ENCODE data around the gene BDKRB2. TPM values are rescaled to one million over a fixed set of nuclear protein-coding genes. Genes with fewer than 3 reads are reported as not detected.

Gene BDKRB2
- total and polyA plus RNA-seq, 2 of the 8 experiments (the other 6 are each of a cell fraction or from before 2014, with no cell fraction given) = 0.13 to 0.21 TPM

- no peak overlapping the region for H3K4me3 ChIP-seq (ENCODE audit: extremely low read depth in 1 of 4, insufficient read depth in 2 of 4, low read depth in 3 of 4, low read length in 4 of 4)
- H3K27ac ChIP-seq (ENCODE audit: low read depth, low read length) = no peak overlapping the region
- no peak overlapping the region for H2BK120ac ChIP-seq (replicated peaks; ENCODE audit: low read depth, low read length)
- H2BK15ac ChIP-seq (ENCODE audit: low read length) = no peak overlapping the region
- 0 out of 2 replicates have a peak, but pooled peaks cover 2% of the 10 kb centered on the region for H3K23me2 ChIP-seq (ENCODE audit: low read depth, low read length)
- no peak overlapping the region for H3K23ac ChIP-seq (ENCODE audit: insufficient read length)
- H3K4ac ChIP-seq (replicated peaks; ENCODE audit: insufficient read length, low read depth, low read length) = no peak overlapping the region
- no peaks in the 10 kb centered on the region for H3K27me3 ChIP-seq (replicated peaks in 1 of 4; ENCODE audit: control insufficient read depth in 3 of 4, extremely low read depth in 1 of 4, insufficient read depth in 3 of 4, low read length in 3 of 4)
- ChIA-PET POLR2A (ENCODE audit: partially characterized antibody) (no interaction called here), CTCF (ENCODE audit: partially characterized antibody) (interaction anchor here (1.0 kb wide), 1 partner anchor 25 kb away, joined by 3 read pairs; no protein-coding TSS in a partner anchor)
- no peak overlapping the region for H2AK5ac ChIP-seq (ENCODE audit: low read depth, low read length)
- DNase-seq (ENCODE audit: low read depth in 1 of 2, low spot score in 2 of 2) = no peak
- H3K9ac ChIP-seq (replicated peaks in 1 of 4; ENCODE audit: extremely low read depth in 1 of 4, low read depth in 3 of 4, low read length in 3 of 4) = no peak overlapping the region
- no peak overlapping the region for H4K91ac ChIP-seq (replicated peaks; ENCODE audit: insufficient read length, low read length)
- H4K8ac ChIP-seq (ENCODE audit: extremely low read depth, insufficient read depth, low read length) = no peak overlapping the region
- H4K20me1 ChIP-seq (replicated peaks in 1 of 2; ENCODE audit: control insufficient read depth in 1 of 2, insufficient read depth in 2 of 2, low read length in 2 of 2) = no peaks in the 10 kb centered on the region
- no peaks in the 10 kb centered on the region for H3K79me2 ChIP-seq (ENCODE audit: control insufficient read depth in 1 of 2, insufficient read depth in 2 of 2, low read length in 2 of 2)
- H2AFZ ChIP-seq (ENCODE audit: low read length) = no peak overlapping the region
- no peak overlapping the region for H2BK5ac ChIP-seq (ENCODE audit: low read depth, low read length)
- 88% methylated on average over 9 of the region's 9 CpGs; no CpG with 5 or more reads in 1 of the 2 experiments for WGBS, 2 experiments (ENCODE audit: extremely low coverage in 1 of 2, insufficient coverage in 1 of 2, insufficient read length in 1 of 2, insufficient replicate concordance in 2 of 2, low coverage in 1 of 2, low lambda C conversion rate in 2 of 2, missing lambda C conversion rate in 1 of 2)
- no peaks in the 10 kb centered on the region for H3K36me3 ChIP-seq (ENCODE audit: control insufficient read depth in 2 of 4, insufficient read depth in 4 of 4, low read length in 3 of 4)
- H3K4me2 ChIP-seq (ENCODE audit: insufficient read depth in 1 of 2, low read depth in 2 of 2, low read length in 2 of 2) = no peak overlapping the region
- no peak overlapping the region for H2BK12ac ChIP-seq (ENCODE audit: low read depth, low read length)
- H3K18ac ChIP-seq (ENCODE audit: extremely low read depth, low read length) = no peak overlapping the region
- H3K79me1 ChIP-seq (ENCODE audit: low read depth, low read length) = no peaks in the 10 kb centered on the region
- H3K14ac ChIP-seq (ENCODE audit: insufficient read length) = no peak overlapping the region
- no peak overlapping the region for H3K56ac ChIP-seq (replicated peaks; ENCODE audit: insufficient read length, low read depth, low read length)
- H3K4me1 ChIP-seq (replicated peaks in 1 of 4; ENCODE audit: control insufficient read depth in 3 of 4, insufficient read depth in 4 of 4, low read length in 3 of 4) = peaks cover 0 to 5% (median 0%) of the 10 kb centered on the region in 4 experiments; a peak in 1 of 7 replicates
- H3K9me3 ChIP-seq (ENCODE audit: insufficient read depth in 2 of 2, low read depth in 1 of 2, low read length in 1 of 2) = peaks cover 3 to 16% of the 10 kb centered on the region in 2 experiments; a peak in 3 of 4 replicates
- H2BK20ac ChIP-seq (ENCODE audit: low read length) = 0 out of 2 replicates have a peak overlapping the region, but pooled peaks have one; percentile 40
- H4K5ac ChIP-seq (ENCODE audit: insufficient read length, low read depth, low read length) = no peak overlapping the region
- no peak for FAIRE-seq
- TF ChIP-seq ASH2L (IDR thresholded peaks at IDR 0.05; ENCODE audit: low read length) (no peak), KDM4A (IDR thresholded peaks at IDR 0.05; ENCODE audit: low read depth, low read length, severe bottlenecking) (no peak), SP2 (IDR thresholded peaks at IDR 0.05; ENCODE audit: low read length) (no peak), CEBPB (IDR thresholded peaks at IDR 0.05; ENCODE audit: low read depth, low read length) (no peak), POLR2A (IDR thresholded peaks at IDR 0.05; ENCODE audit: control extremely low read depth in 1 of 2, low read depth in 2 of 2, low read length in 2 of 2) (no peak), TBP (IDR thresholded peaks at IDR 0.05; ENCODE audit: low read depth, low read length) (no peak), RFX5 (IDR thresholded peaks at IDR 0.05; ENCODE audit: borderline replicate concordance, low read depth, low read length) (no peak), FOSL1 (IDR thresholded peaks at IDR 0.05; ENCODE audit: insufficient read depth, low read depth, low read length) (no peak), CTBP2 (IDR thresholded peaks at IDR 0.05; ENCODE audit: borderline replicate concordance, insufficient read depth, insufficient read length, low read length) (no peak), GTF2F1 (IDR thresholded peaks at IDR 0.05; ENCODE audit: borderline replicate concordance, low read depth, low read length) (no peak), MAFK (IDR thresholded peaks at IDR 0.05; ENCODE audit: low read depth, low read length) (no peak), E2F6 (IDR thresholded peaks at IDR 0.05) (no peak), NANOG (IDR thresholded peaks at IDR 0.05; ENCODE audit: insufficient read depth, low read depth, low read length, poor library complexity, severe bottlenecking) (no peak), RBBP5 (IDR thresholded peaks at IDR 0.05; ENCODE audit: borderline replicate concordance, low read depth, low read length) (no peak)
Observed at GRCh38 chr14:96239711-96240141, 35.1 kb downstream of the BDKRB2 start.

All from H1 (cell line).